ENCODE measurements around the gene ELK3. TPM values are rescaled to one million over a fixed set of nuclear protein-coding genes. Genes with fewer than 3 reads are reported as not detected.

ELK3 gene
- total and polyA plus RNA-seq, 4 donors: 9.1 to 68.5 (median 40.3) TPM

GRCh38 chr12:96211988-96212387, 17.8 kb downstream of the ELK3 start:
- TF ChIP-seq CTCF (IDR thresholded peaks at IDR 0.05; ENCODE audit: control extremely low read depth, extremely low read depth): no peak
- peaks cover 0 to 5% (median 0%) of the 10 kb centered on the region in 4 donors for H3K36me3 ChIP-seq (ENCODE audit: control insufficient read depth in 4 of 4, insufficient read depth in 4 of 4, low read length in 4 of 4)
- H3K27ac ChIP-seq (ENCODE audit: low read depth in 1 of 2, low read length in 1 of 2): peak overlapping the region in 1 of 2 donors; percentile 17
- ATAC-seq (ENCODE audit: insufficient read depth, low FRiP score) (no peak), DNase-seq (peak in 1 of 3 donors; percentile 52)
- peak overlapping the region in 1 of 2 donors; percentile 50 for H3K9ac ChIP-seq (ENCODE audit: insufficient read depth in 1 of 2, low read length in 2 of 2)
- no peak overlapping the region for H3K4me3 ChIP-seq
- H3K4me1 ChIP-seq (ENCODE audit: control insufficient read depth in 5 of 5, insufficient read depth in 5 of 5, low read length in 5 of 5): peaks cover 8 to 27% (median 14%) of the 10 kb centered on the region in 5 donors
- H3K27me3 ChIP-seq (ENCODE audit: control insufficient read depth in 3 of 3, insufficient read depth in 3 of 3, low read length in 2 of 3): no peaks in the 10 kb centered on the region
- no peaks in the 10 kb centered on the region for H3K9me3 ChIP-seq (ENCODE audit: control insufficient read depth in 4 of 4, insufficient read depth in 3 of 4, low read length in 3 of 4)
- WGBS, 2 donors: 11 to 46% methylated on average over 3 of the region's 3 CpGs

DNA sequence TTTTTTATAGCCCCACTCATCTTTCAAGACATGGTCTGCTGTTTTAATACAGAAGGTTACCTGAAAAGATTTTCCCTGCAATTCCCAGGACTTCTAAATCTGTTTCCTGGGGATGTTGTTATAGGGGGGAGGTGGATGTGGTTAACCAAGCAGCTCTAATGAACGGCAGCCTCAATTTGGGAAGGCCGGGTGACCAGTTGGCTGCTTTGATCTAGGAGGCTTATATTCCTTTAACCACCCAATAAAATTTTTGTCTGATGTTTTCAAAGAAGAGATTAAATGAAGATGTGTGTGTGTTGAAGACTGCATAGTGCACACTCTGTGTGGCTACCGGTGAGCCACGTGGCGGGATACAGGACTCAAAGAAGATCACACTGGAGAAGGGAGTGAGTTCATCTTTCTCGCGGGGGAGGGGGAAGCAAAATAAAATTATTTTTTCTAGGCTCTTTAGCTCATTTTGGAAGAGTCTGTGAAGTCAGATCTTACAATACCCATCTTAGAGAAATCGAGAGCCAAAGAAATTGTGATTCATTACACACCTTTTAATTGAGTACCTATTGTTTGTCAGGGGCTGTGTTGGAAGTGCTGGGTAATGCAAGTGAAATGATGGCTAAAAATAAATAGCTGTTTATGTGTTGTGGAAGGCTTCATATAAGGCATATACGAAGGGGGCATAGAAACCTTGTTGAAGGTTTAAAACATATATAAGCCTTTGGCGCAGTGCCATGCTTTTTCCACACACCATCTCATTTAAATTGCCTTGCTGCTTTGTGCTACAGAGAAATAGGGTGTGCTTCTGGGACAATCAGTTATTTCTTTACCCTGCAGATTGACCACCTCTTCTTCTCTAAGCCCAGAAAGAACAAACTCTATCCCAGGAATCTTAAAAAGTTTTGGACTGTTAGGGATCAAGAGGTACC, 18.5 kb downstream of the ELK3 start:
- Histone ChIP-seq H3K4me1 (ENCODE audit: control insufficient read depth in 5 of 5, insufficient read depth in 5 of 5, low read length in 5 of 5) (peaks cover 8 to 27% (median 14%) of the 10 kb centered on the region in 5 donors), H3K36me3 (ENCODE audit: control insufficient read depth in 4 of 4, insufficient read depth in 4 of 4, low read length in 4 of 4) (peaks cover 0 to 5% (median 0%) of the 10 kb centered on the region in 4 donors), H3K9me3 (ENCODE audit: control insufficient read depth in 4 of 4, insufficient read depth in 3 of 4, low read length in 3 of 4) (no peaks in the 10 kb centered on the region), H3K4me3 (no peak overlapping the region), H3K27ac (ENCODE audit: low read depth in 1 of 2, low read length in 1 of 2) (peak overlapping the region; percentile 49 to 55), H3K27me3 (ENCODE audit: control insufficient read depth in 3 of 3, insufficient read depth in 3 of 3, low read length in 2 of 3) (no peaks in the 10 kb centered on the region), H3K9ac (ENCODE audit: insufficient read depth in 1 of 2, low read length in 2 of 2) (no peak overlapping the region)
- no peak for ATAC-seq (ENCODE audit: insufficient read depth, low FRiP score)
- TF ChIP-seq CTCF (IDR thresholded peaks at IDR 0.05; ENCODE audit: control extremely low read depth, extremely low read depth): no peak
- WGBS, 2 donors: 52 to 60% methylated on average over 10 of the region's 10 CpGs
- DNase-seq: no peak

GRCh38 chr12:96213869-96214268, 19.7 kb downstream of the ELK3 start:
- no peak overlapping the region for H3K9ac ChIP-seq (ENCODE audit: insufficient read depth in 1 of 2, low read length in 2 of 2)
- H3K27me3 ChIP-seq (ENCODE audit: control insufficient read depth in 3 of 3, insufficient read depth in 3 of 3, low read length in 2 of 3): no peaks in the 10 kb centered on the region
- DNase-seq (no peak), ATAC-seq (ENCODE audit: insufficient read depth, low FRiP score) (no peak)
- no peaks in the 10 kb centered on the region for H3K9me3 ChIP-seq (ENCODE audit: control insufficient read depth in 4 of 4, insufficient read depth in 3 of 4, low read length in 3 of 4)
- peaks cover 6 to 26% (median 8%) of the 10 kb centered on the region in 5 donors for H3K4me1 ChIP-seq (ENCODE audit: control insufficient read depth in 5 of 5, insufficient read depth in 5 of 5, low read length in 5 of 5)
- peaks cover 0 to 5% (median 0%) of the 10 kb centered on the region in 4 donors for H3K36me3 ChIP-seq (ENCODE audit: control insufficient read depth in 4 of 4, insufficient read depth in 4 of 4, low read length in 4 of 4)
- 81 to 82% methylated on average over 7 of the region's 7 CpGs for whole genome bisulfite sequencing, 2 donors
- peak overlapping the region in 1 of 2 donors; percentile 55 for H3K27ac ChIP-seq (ENCODE audit: low read depth in 1 of 2, low read length in 1 of 2)
- no peak for TF ChIP-seq CTCF (IDR thresholded peaks at IDR 0.05; ENCODE audit: control extremely low read depth, extremely low read depth)
- H3K4me3 ChIP-seq: no peak overlapping the region
